HG02885 (cell line): ENCODE data around the gene DCTPP1.

Experiments
- ATAC-seq: cut with Tn5 transposase; IDR thresholded peaks from one replicate; pipeline ENCODE4 v1.9.1; 2021; ENCODE audit warnings: mild to moderate bottlenecking; ENCODE audit not compliant: unreplicated experiment, poor library complexity

The DCTPP1 gene

GRCh38 chr16:30449116-30449435 is 19.2 kb upstream of the DCTPP1 start:
- no peak for ATAC-seq

- no peak for ATAC-seq
These were observed 17.8 kb upstream of the DCTPP1 start for GRCh38 chr16:30447512-30448226.

- no peak for ATAC-seq
These were observed 16.4 kb upstream of the DCTPP1 start for GRCh38 chr16:30446203-30446595.

- ATAC-seq: peak; percentile 87
These were observed 15.8 kb upstream of the DCTPP1 start, which contains the start of gene SEPHS2 for GRCh38 chr16:30445408-30446202. Gene SEPHS2, minus strand, starts transcription at chr16:30445874. Its CDS starts 147 bp downstream, at chr16:30445727.

DNA sequence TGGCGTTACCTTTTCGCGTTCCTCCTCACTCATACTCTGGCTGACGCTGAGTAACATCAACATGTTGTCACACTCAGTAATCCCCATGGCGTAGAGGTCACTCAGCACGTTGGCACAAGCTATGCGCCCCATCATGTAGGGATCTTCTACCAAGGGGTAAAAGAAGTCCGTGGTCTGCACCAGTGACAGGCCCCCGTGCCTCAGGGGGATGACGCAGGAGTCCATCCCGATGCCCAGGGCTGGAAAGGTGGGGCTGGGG is 15.2 kb upstream of the DCTPP1 start:
- peak; percentile 28 for ATAC-seq

- ATAC-seq: no peak
These were observed 14.7 kb upstream of the DCTPP1 start for GRCh38 chr16:30444231-30445148.

DNA sequence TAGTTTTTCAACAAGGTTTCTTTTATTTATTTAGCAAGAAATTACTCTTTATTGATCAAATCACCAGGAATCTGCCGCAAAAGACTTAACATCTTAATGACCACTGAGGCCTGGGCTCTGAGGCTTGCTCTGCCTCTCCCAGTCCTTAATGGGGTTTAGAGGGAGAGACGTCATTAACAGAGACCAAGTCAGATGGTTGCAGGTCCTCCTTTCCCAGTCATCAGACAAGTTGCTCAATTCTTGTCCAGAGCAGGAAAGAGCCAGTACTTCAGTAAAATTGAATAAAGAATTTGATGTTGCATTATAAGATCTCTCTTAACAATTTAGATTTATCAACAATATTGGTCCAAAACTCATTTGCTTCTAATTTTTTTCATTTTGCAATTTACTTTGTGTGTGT is 13.8 kb upstream of the DCTPP1 start:
- ATAC-seq: no peak

- ATAC-seq: no peak
These were observed 10.0 kb upstream of the DCTPP1 start for GRCh38 chr16:30439720-30440348.

- ATAC-seq: no peak
These were observed 9.0 kb upstream of the DCTPP1 start for GRCh38 chr16:30438835-30439234.

DNA sequence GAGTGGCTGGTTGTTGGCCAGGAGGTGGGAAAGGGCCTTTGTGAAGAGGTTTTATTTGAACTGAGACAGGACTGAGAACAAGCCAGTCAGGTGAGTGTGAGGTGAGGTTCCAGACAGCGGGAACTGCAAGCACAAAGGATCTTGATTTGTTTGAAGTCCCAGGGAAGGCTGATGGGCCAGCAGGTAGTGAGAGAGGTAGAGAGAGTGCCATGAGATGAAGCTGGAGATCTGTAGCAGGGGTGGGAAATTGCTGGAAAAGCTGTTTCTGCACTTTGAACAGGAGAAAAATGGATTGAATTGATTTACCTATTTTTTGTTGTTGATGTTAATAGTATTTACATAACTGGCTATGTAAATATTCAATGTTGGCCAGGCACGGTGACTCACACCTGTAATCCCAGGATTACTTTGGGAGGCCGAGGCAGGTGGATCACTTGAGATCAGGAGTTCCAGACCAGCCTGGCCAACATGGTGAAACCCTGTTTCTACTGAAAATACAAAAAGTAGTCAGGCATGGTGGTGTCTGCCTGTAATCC is 7.7 kb upstream of the DCTPP1 start:
- no peak for ATAC-seq

GRCh38 chr16:30434852-30435251 is 5.0 kb upstream of the DCTPP1 start:
- no peak for ATAC-seq

GRCh38 chr16:30430428-30430970 is 669 bp upstream of the DCTPP1 start:
- ATAC-seq: peak; percentile 7

- ATAC-seq: peak; percentile 5
These were observed 482 bp downstream of the DCTPP1 start for GRCh38 chr16:30429418-30429677.

DNA sequence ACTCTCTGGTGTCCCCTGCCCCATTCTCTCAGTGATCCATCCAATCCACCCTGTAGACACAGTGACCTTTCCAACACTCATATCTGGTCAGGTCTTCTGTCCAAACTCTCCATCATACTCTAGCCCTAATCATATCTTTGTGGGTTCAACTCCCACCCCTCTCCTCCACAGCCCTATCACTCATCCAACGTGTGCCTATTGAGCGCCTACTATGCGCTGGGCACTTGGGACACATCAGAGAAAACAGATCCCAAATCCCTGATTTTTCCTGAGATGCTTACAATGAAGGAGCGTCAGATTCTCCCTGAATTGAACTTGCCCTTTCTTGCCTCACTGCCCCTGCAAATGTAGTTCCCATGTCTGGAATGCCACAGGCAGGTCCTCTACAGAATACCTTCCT is 1.8 kb downstream of the DCTPP1 start:
- no peak for ATAC-seq

DNA sequence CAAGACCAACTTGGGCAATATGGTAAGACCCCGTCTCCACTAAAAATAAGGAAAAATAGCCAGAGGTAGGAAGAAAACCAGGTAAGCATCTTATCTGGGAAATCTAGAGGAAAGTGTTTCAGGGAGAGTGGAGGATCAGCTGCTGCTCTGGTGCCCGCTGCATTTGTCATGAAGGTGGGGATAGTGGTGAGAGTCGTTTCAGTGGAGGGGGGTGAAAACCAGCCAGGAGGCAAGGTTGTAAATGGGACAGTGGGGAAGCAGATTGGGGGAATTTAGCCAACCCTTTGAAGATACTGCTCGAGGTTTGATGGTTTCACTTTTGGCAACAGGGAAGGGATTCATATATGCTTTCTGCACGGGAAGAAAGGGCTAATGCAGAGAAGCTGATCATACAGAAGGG is 8.8 kb downstream of the DCTPP1 start:
- ATAC-seq: no peak

DNA sequence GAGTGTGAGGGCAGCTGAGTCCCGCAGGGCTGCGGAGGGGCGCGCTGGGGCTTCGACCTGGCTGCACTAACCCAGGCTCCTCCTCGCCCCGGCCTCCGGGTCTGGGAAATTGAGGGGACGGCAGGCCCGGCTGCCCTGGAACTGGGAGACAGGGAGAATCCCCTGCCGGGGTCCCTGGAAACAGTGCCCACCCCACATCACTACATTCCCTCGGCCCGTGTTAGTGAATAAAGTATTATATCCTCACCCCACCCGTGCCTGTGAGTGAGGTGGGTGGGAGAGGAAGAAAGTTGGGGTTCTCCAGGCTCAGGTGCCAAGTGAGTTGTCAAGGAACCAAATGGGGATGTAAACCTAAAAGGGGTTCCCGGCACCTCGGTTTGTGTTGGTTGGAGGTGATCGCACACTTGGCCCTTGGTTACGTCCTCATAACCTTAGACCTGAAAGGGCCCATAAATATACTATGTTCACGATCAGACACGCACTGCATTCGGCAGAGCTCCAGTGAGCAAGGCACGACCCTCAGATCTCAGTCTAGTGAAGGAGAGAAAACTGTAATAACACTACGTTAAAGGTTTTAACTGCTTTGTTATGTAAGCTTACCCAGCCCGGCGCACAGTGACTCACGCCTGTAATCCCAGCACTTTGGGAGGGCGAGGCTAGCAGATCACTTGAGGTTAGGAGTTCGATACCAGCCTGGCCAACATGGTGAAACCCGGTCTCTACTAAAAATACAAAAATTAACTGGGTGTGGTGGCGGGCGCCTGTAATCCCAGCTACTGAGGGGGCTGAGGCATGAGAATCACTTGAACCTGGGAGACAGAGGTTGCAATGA is 11.3 kb downstream of the DCTPP1 start:
- ATAC-seq: no peak

DNA sequence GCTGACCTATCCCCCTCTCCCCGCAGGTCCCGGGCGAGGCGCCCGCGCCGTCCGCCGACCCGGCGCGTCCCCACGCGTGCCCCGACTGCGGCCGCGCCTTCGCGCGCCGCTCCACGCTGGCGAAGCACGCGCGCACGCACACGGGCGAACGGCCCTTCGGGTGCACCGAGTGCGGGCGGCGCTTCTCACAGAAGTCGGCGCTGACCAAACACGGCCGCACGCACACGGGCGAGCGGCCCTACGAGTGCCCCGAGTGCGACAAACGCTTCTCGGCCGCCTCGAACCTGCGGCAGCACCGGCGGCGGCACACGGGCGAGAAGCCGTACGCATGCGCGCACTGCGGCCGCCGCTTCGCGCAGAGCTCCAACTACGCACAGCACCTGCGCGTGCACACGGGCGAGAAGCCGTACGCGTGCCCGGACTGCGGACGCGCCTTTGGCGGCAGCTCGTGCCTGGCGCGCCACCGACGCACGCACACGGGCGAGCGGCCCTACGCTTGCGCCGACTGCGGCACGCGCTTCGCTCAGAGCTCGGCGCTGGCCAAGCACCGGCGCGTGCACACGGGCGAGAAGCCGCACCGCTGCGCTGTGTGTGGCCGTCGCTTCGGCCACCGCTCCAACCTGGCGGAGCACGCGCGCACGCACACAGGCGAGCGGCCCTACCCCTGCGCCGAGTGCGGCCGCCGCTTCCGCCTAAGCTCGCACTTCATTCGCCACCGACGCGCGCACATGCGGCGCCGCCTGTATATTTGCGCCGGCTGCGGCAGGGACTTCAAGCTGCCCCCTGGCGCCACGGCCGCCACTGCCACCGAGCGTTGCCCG is 12.1 kb downstream of the DCTPP1 start:
- ATAC-seq: peak; percentile 81

GRCh38 chr16:30416624-30417528 is 13.0 kb downstream of the DCTPP1 start:
- ATAC-seq: no peak
